Keratinocyte (primary cell): ENCODE measurements around the gene DNAH2. TPM values are rescaled to one million over a fixed set of nuclear protein-coding genes. Genes with fewer than 3 reads are reported as not detected.

ENCODE experiments used
- DNase-seq: peaks from one replicate; pipeline ENCODE4 v3.0.0-alpha.2; 2011; ENCODE audit warnings: low read depth, missing footprints, low spot score
- FAIRE-seq: peaks from 2 replicates; lab custom pipeline; 2011; peaks lifted over from hg19 to GRCh38; lab: Jason Lieb, UNC
- H2AFZ ChIP-seq: 2 replicates; pipeline ENCODE4 v1.6.0; 2012; ENCODE audit warnings: low read length, control low read depth, inconsistent platforms; ENCODE audit not compliant: control insufficient read depth
- H3K27ac ChIP-seq: 2 replicates; pipeline ENCODE4 v1.5.1; 2011; ENCODE audit warnings: low read length; ENCODE audit not compliant: control insufficient read depth, insufficient read depth
- H3K27me3 ChIP-seq: 3 replicates; pipeline ENCODE4 v1.6.0; 2011; ENCODE audit warnings: low read length; ENCODE audit not compliant: control insufficient read depth, insufficient read depth; ENCODE audit errors: extremely low read depth
- H3K36me3 ChIP-seq, 2 experiments: 2 replicates in 1 of 2; 3 replicates in 1 of 2; pipeline ENCODE4 v1.5.1; 2011; ENCODE audit warnings: low read length in 2 of 2, mild to moderate bottlenecking in 1 of 2; ENCODE audit not compliant: control insufficient read depth in 2 of 2, insufficient read depth in 2 of 2; ENCODE audit errors: extremely low read depth in 1 of 2
- H3K4me1 ChIP-seq: 3 replicates; pipeline ENCODE4 v1.5.1; 2011; ENCODE audit warnings: low read length; ENCODE audit not compliant: control insufficient read depth, insufficient read depth; ENCODE audit errors: extremely low read depth
- H3K4me2 ChIP-seq: 3 replicates; pipeline ENCODE4 v1.6.0; 2011; ENCODE audit warnings: low read depth, low read length; ENCODE audit not compliant: control insufficient read depth, insufficient read depth; ENCODE audit errors: extremely low read depth
- H3K4me3 ChIP-seq, 3 experiments: fragments of 200-600 bp in 1 of 3; sonication (generic) in 1 of 3; 2 replicates in 2 of 3; 3 replicates in 1 of 3; pipeline ENCODE4 v1.5.1; 2011 to 2016; ENCODE audit warnings: low read length in 3 of 3, mild to moderate bottlenecking in 3 of 3, control low read depth in 2 of 3, inconsistent platforms in 1 of 3, low read depth in 1 of 3, mixed read lengths in 1 of 3, mixed run types in 1 of 3, moderate library complexity in 1 of 3; ENCODE audit not compliant: control insufficient read depth in 2 of 3, insufficient read depth in 2 of 3; ENCODE audit errors: extremely low read depth in 1 of 3
- H3K79me2 ChIP-seq: 2 replicates; pipeline ENCODE4 v1.6.0; 2012; ENCODE audit warnings: low read length; ENCODE audit not compliant: control insufficient read depth, insufficient read depth
- H3K9ac ChIP-seq: 3 replicates; pipeline ENCODE4 v1.6.0; 2011; ENCODE audit warnings: low read length; ENCODE audit not compliant: control insufficient read depth, insufficient read depth; ENCODE audit errors: extremely low read depth
- H3K9me1 ChIP-seq: 3 replicates; pipeline ENCODE4 v1.6.0; 2011; ENCODE audit warnings: low read length; ENCODE audit not compliant: control insufficient read depth, insufficient read depth; ENCODE audit errors: extremely low read depth
- H3K9me3 ChIP-seq: 2 replicates; pipeline ENCODE4 v1.5.1; 2012; ENCODE audit warnings: low read depth, low read length; ENCODE audit not compliant: control insufficient read depth
- H4K20me1 ChIP-seq: 3 replicates; pipeline ENCODE4 v1.6.0; 2011; ENCODE audit warnings: low read length; ENCODE audit not compliant: control insufficient read depth, insufficient read depth; ENCODE audit errors: extremely low read depth
- CTCF ChIP-seq, 3 experiments: IDR thresholded peaks in 1 of 3; conservative IDR thresholded peaks in 1 of 3; optimal IDR thresholded peaks in 1 of 3; 2 replicates in 2 of 3; 3 replicates in 1 of 3; pipeline versions ENCODE3 to v1.5.1; 2011; ENCODE audit warnings: low read length in 3 of 3, mild to moderate bottlenecking in 3 of 3, moderate library complexity in 2 of 3, control low read depth in 1 of 3, inconsistent platforms in 1 of 3; ENCODE audit not compliant: insufficient read depth in 2 of 3; ENCODE audit errors: extremely low read depth in 1 of 3
- EZH2 ChIP-seq: IDR thresholded peaks from one replicate; pipeline ENCODE4 v1.6.1; 2012; ENCODE audit warnings: inconsistent platforms, mild to moderate bottlenecking, low read length, moderate library complexity
- dilution Hi-C: fragments of 300-500 bp; cut with MboI; formaldehyde crosslinking; loops from one replicate; pipeline ENCODE4 v1.7.0; 2020; ENCODE audit warnings: low sequenced_read_pairs; ENCODE audit not compliant: extremely low pct_ligation_motif_present
- polyA plus RNA-seq, 5 experiments: library from polyadenylated mRNA; depleted of rRNA in 3 of 5; stranded (reverse) in 3 of 5; stranded (forward) in 1 of 5; unstranded in 1 of 5; fragments of >200 nt; gene quantifications; 1 replicate in 1 of 5; 2 replicates in 3 of 5; 3 replicates in 1 of 5; pipeline versions ENCODE4 v1.2.1 to v1.2.3, GENCODE V29; 2011 to 2012; ENCODE audit warnings: missing spikeins in 2 of 5, low read depth in 1 of 5, low replicate concordance in 1 of 5

Gene DNAH2
- polyA plus RNA-seq, 1 donor (not counting 4 experiments of a cell fraction or from before 2014, with no cell fraction given): 0.13 TPM

GRCh38 chr17:7756968-7757367 lies 39.4 kb downstream of the DNAH2 start:
- TF ChIP-seq EZH2 (no peak), CTCF (optimal IDR thresholded peaks at IDR 0.05 in 1 of 3, IDR thresholded peaks at IDR 0.05 in 1 of 3, conservative IDR thresholded peaks at IDR 0.05 in 1 of 3; ENCODE audit: extremely low read depth in 1 of 3, insufficient read depth in 2 of 3, low read length in 3 of 3) (no peak)
- H3K79me2 ChIP-seq: no peaks in the 10 kb centered on the region

GRCh38 chr17:7763919-7764318 lies 46.4 kb downstream of the DNAH2 start:
- Histone ChIP-seq H3K4me1 (no peaks in the 10 kb centered on the region), H3K79me2 (no peaks in the 10 kb centered on the region), H3K36me3 (no peaks in the 10 kb centered on the region), H3K27me3 (no peaks in the 10 kb centered on the region), H3K27ac (no peak overlapping the region), H3K4me2 (no peak overlapping the region), H3K9ac (no peak overlapping the region), H3K9me1 (no peaks in the 10 kb centered on the region), H4K20me1 (no peaks in the 10 kb centered on the region), H3K4me3 (no peak overlapping the region), H3K9me3 (no peaks in the 10 kb centered on the region), H2AFZ (no peak overlapping the region)
- DNase-seq (no peak), FAIRE-seq (no peak)
- TF ChIP-seq EZH2 (no peak), CTCF (optimal IDR thresholded peaks at IDR 0.05 in 1 of 3, IDR thresholded peaks at IDR 0.05 in 1 of 3, conservative IDR thresholded peaks at IDR 0.05 in 1 of 3; ENCODE audit: extremely low read depth in 1 of 3, insufficient read depth in 2 of 3, low read length in 3 of 3) (no peak)
- dilution Hi-C loops: no loop called here

More at GRCh38 chr17:7756968-7757367, 39.4 kb downstream of the DNAH2 start:
- Histone ChIP-seq H3K4me1 (peaks cover 16% of the 10 kb centered on the region), H3K9ac (no peak overlapping the region), H4K20me1 (no peaks in the 10 kb centered on the region), H3K4me2 (no peak overlapping the region), H3K9me1 (no peaks in the 10 kb centered on the region), H3K27me3 (no peaks in the 10 kb centered on the region), H2AFZ (no peak overlapping the region), H3K4me3 (no peak overlapping the region), H3K9me3 (no peaks in the 10 kb centered on the region), H3K36me3 (no peaks in the 10 kb centered on the region), H3K27ac (no peak overlapping the region)
- no peak for DNase-seq
- dilution Hi-C loops: no loop called here
- no peak for FAIRE-seq
